ENCODE results near the gene OSM. TPM values are rescaled to one million over a fixed set of nuclear protein-coding genes. Genes with fewer than 3 reads are reported as not detected.

Gene OSM
- total RNA-seq, 1 donor from 2014 or later = not detected

DNA sequence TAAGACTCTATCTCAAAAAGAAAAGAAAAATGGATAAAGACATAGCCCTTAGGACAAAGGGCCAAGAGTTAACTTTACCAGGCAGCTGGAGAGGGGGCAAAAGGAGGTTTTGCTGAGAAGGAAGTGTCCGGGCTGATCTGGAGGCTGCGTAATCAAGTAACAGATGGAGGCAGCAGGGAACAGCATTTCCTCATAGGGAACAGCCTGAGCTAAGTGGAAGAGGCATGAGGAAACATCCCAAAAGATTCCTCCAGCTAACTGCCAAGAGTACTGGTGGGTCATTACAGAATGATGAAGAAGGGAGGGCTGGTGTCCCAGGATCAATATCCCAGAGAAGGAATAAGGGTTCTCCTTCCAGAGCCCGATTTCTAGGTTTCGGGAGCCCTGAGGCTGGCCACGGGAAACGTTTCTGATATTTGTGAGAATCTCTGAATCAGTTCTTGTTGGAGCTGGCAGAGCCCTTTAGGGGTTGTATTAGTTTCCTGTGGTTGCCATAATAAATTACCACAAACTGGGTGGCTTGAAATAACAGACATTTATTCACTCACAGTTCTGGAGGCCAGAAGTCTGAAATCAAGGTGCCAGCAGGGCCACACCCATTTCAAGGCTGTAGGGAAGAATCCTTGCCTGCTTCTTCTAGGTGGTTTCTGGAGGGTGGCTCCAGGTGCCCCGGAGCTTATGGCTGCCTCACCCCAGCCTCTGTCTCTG, 41.3 kb downstream of the OSM start:
- H3K4me3 ChIP-seq (ENCODE audit: low read depth, low read length) = no peak overlapping the region
- DNase-seq (ENCODE audit: low read depth) = no peak
- TF ChIP-seq, protein P1, sequence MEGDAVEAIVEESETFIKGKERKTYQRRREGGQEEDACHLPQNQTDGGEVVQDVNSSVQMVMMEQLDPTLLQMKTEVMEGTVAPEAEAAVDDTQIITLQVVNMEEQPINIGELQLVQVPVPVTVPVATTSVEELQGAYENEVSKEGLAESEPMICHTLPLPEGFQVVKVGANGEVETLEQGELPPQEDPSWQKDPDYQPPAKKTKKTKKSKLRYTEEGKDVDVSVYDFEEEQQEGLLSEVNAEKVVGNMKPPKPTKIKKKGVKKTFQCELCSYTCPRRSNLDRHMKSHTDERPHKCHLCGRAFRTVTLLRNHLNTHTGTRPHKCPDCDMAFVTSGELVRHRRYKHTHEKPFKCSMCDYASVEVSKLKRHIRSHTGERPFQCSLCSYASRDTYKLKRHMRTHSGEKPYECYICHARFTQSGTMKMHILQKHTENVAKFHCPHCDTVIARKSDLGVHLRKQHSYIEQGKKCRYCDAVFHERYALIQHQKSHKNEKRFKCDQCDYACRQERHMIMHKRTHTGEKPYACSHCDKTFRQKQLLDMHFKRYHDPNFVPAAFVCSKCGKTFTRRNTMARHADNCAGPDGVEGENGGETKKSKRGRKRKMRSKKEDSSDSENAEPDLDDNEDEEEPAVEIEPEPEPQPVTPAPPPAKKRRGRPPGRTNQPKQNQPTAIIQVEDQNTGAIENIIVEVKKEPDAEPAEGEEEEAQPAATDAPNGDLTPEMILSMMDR (conservative IDR thresholded peaks at IDR 0.05; ENCODE audit: low read depth, low read length) = no peak

DNA sequence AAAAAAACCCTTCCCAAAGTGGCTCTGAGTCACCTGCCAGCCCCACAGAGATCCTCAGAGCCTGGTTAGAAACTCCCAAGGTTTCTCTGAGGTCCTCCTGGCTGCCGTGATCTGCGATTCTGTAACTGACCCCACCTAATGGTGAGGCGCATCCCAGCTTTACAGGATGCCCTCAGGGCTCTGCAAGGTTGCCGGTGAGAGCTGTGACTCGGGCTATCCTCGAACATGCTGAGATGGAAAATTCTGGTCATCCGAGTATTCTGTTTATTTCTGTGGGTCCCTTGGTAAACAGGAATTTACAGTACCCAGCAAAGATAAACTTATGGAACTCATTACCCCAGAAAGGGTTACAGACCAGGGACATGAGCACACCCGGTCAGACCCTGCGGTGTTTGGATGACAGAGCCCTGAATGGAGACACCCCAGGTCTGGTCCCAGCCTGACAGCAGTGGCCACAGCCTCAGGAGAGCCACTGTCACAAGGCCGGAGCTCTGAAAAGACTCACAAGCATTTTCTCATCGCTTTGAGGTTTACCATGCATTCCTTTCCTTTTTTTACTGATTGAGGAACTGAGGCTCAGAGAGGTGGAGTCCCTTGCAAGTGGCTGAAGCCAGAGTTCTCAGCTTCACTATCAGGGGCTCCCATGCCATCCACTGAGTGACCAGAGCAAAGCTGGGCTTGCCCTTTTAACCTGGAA, 42.3 kb downstream of the OSM start:
- no peak for DNase-seq (ENCODE audit: low read depth)
- TF ChIP-seq, protein P1 (conservative IDR thresholded peaks at IDR 0.05; ENCODE audit: low read depth, low read length) = no peak
- H3K4me3 ChIP-seq (ENCODE audit: low read depth, low read length) = no peak overlapping the region

DNA sequence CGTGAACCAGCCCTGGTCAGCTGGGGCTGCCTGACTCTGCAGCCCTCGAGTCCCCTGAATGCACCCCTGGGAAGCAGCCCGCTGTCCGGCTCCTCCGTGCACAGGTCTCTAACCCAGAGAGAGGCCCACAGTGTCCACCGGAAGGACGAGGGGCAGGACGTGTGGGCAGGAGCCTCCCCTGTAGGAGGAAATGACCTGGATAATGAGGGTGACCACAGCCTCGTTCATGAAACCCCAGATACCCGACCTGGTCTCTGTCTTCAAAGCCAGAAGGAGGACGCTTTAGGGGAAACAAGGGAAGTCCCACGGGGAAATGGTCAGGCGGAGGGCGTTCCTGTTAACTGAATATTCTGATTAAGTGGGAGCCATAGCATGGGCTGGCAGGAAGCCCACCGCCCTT, 43.3 kb downstream of the OSM start:
- H3K4me3 ChIP-seq (ENCODE audit: low read depth, low read length) = no peak overlapping the region
- DNase-seq (ENCODE audit: low read depth) = no peak
- TF ChIP-seq, protein P1 (conservative IDR thresholded peaks at IDR 0.05; ENCODE audit: low read depth, low read length) = no peak

DNA sequence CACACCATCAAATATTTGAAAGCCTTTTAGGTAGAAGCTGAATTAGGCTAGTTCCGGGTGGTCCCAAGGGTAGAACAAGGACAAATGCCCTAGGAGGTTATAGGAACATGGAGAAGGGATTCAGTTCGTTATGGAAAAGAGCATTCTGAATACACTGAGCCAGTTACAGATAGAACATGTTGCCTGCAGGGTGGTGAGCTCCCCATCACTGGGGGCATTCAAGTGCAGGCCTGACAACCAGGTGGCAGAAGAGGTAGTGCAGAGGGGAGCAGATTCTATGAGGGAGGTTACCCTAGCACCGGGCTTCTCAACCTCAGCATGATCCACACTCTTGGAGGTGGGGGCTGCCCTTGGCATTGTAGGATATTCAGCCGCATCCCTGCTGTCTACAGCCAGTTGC, 44.3 kb downstream of the OSM start:
- TF ChIP-seq, protein P1 (conservative IDR thresholded peaks at IDR 0.05; ENCODE audit: low read depth, low read length) = no peak
- no peak for DNase-seq (ENCODE audit: low read depth)
- H3K4me3 ChIP-seq (ENCODE audit: low read depth, low read length) = no peak overlapping the region

DNA sequence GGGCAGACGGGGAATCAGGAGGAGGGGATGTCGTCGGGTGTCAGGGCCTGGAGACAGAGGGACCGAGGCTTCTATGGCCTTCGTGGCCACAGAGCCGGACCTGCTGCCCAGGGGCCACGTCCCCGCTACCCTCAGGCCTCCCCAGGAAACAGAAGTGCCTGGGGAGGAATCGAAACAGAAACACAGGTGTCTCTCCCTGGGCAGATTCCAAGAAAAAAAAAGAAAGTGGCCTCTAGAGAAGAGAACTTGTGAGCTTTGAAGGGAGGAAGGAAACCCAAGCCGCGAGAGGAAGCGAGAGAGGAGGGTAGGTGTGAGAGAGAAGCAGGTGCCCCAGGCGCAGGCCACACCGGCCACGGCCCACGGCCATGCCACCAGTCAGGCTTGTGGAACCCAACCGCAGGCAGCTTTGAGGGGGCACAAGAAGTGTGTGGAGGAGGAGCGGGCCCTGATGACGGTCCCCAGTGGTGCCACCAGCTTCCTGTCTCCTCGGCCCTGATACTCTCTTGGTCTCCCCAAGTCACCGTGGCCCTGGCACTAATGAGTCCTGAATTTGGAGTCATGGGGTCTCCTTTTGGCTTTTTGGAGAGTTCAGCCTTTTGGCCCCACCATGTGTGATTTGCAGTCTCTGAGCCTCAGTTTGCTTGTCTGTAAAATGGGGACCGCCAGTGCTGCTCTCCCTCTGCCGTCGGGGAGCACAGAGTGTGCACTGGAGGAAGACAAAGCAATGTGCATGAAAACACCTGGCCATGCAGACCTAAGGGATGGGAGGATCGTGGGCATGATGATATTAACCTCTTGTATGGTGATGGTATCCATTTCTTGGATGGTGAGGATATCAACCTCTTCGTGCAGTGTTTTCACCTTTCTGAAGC, 45.3 kb downstream of the OSM start:
- no peak overlapping the region for H3K4me3 ChIP-seq (ENCODE audit: low read depth, low read length)

DNA sequence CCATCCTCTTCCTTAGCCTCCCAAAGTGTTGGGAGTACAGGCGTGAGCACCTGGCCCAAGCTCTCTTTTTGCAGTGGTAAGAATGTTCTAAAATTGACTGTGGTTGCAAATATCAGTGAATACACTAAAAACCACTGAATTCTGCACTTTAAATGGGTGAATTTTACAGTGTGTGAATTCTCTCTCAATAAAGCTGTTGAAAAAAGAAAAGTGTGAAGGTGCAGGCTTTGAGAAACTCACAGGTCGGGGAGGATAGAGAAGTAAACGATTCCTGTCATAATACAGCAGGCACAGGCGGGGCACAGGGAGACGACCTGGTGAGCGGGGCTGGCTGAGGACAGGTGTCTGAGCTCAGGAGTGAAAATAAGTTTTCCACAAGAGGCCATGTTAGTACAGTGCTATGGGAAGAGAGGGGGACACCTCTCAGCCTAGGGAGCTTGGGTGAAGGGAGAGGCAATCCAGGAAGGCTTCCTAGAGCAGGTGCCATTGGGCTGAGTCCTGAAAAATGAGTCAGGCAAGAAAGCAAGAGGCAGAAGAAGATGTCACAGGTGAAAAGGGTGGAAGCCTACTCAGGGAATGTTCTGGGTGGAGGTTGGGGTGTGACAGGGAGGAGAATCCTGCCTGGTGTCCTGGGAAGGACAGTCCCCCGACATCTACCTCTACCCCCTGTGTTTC, 46.2 kb downstream of the OSM start:
- TF ChIP-seq, protein P1 (conservative IDR thresholded peaks at IDR 0.05; ENCODE audit: low read depth, low read length) = no peak
- H3K4me3 ChIP-seq (ENCODE audit: low read depth, low read length) = no peak overlapping the region
- no peak for DNase-seq (ENCODE audit: low read depth)

More for the DNA sequence above, 45.3 kb downstream of the OSM start:
- DNase-seq (ENCODE audit: low read depth) = no peak
- TF ChIP-seq, protein P1 (conservative IDR thresholded peaks at IDR 0.05; ENCODE audit: low read depth, low read length) = no peak

Data from epithelial cell of proximal tubule (primary cell).